Gastroesophageal sphincter (tissue), 4 donors: ENCODE results near the gene SLC4A2. TPM values are rescaled to one million over a fixed set of nuclear protein-coding genes. Genes with fewer than 3 reads are reported as not detected.

Experiments used
- ATAC-seq: fragments of 150-250 bp; one replicate; pipeline ENCODE4 v1.9.1; 2016; ENCODE audit warnings: mild to moderate bottlenecking, moderate library complexity
- H3K27ac ChIP-seq, 4 donors: fragments of 200-600 bp; sonication (generic) in 3 of 4; 1 replicate in 3 of 4; 2 replicates in 1 of 4; pipeline ENCODE4 v1.5.1; 2016 to 2019
- H3K27me3 ChIP-seq: fragments of 200-600 bp; sonication (generic); one replicate; pipeline ENCODE4 v1.5.1; 2019
- H3K36me3 ChIP-seq, 2 donors: fragments of 200-600 bp; sonication (generic); one replicate each; pipeline ENCODE4 v1.5.1; 2019; ENCODE audit warnings: control low read depth in 1 of 2
- H3K4me1 ChIP-seq, 3 donors: fragments of 200-600 bp; sonication (generic); 1 replicate in 2 of 3; 2 replicates in 1 of 3; pipeline ENCODE4 v1.5.1; 2016 to 2019; ENCODE audit warnings: control low read depth in 2 of 3
- H3K4me3 ChIP-seq, 2 donors: fragments of 200-600 bp; sonication (generic); one replicate each; pipeline ENCODE4 v1.5.1; 2019; ENCODE audit warnings: mild to moderate bottlenecking in 1 of 2, moderate library complexity in 1 of 2
- H3K9me3 ChIP-seq, 3 donors: fragments of 200-600 bp; sonication (generic); one replicate each; pipeline ENCODE4 v1.5.1; 2017 to 2019; ENCODE audit warnings: control low read depth in 2 of 3
- EP300 ChIP-seq: sonication (generic); formaldehyde crosslinking; IDR thresholded peaks from one replicate; pipeline ENCODE4 v1.6.1; 2017; ENCODE audit warnings: antibody characterized with exemption, mild to moderate bottlenecking
- POLR2A ChIP-seq, 2 donors: fragments of 450-650 bp; IDR thresholded peaks; one replicate each; pipeline ENCODE4 v1.6.1; 2017; ENCODE audit warnings: antibody characterized with exemption in 2 of 2, mild to moderate bottlenecking in 2 of 2, moderate library complexity in 1 of 2
- POLR2AphosphoS5 ChIP-seq: sonication (generic); formaldehyde crosslinking; IDR thresholded peaks from one replicate; pipeline ENCODE4 v1.6.1; 2017; ENCODE audit warnings: antibody characterized with exemption
- WGBS, 2 donors: methylation state at CpG; one replicate each; pipeline ENCODE4 v1.1.5; 2018; ENCODE audit warnings: low coverage in 1 of 2; 5-methylcytosine and 5-hydroxymethylcytosine counted together
- total RNA-seq, 4 donors: library from RNA; depleted of rRNA; stranded (reverse); fragments of >200 nt; gene quantifications; one replicate each; pipeline ENCODE4 v1.1.0, GENCODE V29; 2016
- TF ChIP-seq, protein P1 (sequence below), 4 experiments: fragments of 200-600 bp in 2 of 4; fragments of 450-650 bp in 2 of 4; sonication (generic) in 1 of 4; IDR thresholded peaks; one replicate each; pipeline ENCODE4 v1.5.1; 2017 to 2019; ENCODE audit warnings: antibody characterized with exemption in 4 of 4, mild to moderate bottlenecking in 2 of 4, moderate library complexity in 2 of 4

SLC4A2 gene
- total RNA-seq, 4 donors from 2014 or later = 77.8 to 152 (median 95.7) TPM

- Histone ChIP-seq H3K36me3 (peaks cover 0 to 88% of the 10 kb centered on the region in 2 donors), H3K27me3 (no peaks in the 10 kb centered on the region), H3K9me3 (no peaks in the 10 kb centered on the region), H3K4me3 (no peak overlapping the region), H3K4me1 (peaks cover 0 to 26% (median 3%) of the 10 kb centered on the region in 3 donors), H3K27ac (no peak overlapping the region)
- no peak for ATAC-seq
- WGBS, 2 donors = 40% methylated on average over 1 of the region's 17 CpGs; no CpG with 5 or more reads in 1 of the 2 donors
- TF ChIP-seq EP300 = no peak
- TF ChIP-seq POLR2AphosphoS5 = no peak
- TF ChIP-seq, protein P1, sequence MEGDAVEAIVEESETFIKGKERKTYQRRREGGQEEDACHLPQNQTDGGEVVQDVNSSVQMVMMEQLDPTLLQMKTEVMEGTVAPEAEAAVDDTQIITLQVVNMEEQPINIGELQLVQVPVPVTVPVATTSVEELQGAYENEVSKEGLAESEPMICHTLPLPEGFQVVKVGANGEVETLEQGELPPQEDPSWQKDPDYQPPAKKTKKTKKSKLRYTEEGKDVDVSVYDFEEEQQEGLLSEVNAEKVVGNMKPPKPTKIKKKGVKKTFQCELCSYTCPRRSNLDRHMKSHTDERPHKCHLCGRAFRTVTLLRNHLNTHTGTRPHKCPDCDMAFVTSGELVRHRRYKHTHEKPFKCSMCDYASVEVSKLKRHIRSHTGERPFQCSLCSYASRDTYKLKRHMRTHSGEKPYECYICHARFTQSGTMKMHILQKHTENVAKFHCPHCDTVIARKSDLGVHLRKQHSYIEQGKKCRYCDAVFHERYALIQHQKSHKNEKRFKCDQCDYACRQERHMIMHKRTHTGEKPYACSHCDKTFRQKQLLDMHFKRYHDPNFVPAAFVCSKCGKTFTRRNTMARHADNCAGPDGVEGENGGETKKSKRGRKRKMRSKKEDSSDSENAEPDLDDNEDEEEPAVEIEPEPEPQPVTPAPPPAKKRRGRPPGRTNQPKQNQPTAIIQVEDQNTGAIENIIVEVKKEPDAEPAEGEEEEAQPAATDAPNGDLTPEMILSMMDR (IDR thresholded peaks at IDR 0.05) = no peak
- TF ChIP-seq POLR2A (IDR thresholded peaks at IDR 0.05) = no peak
Measured at GRCh38 chr7:151073990-151074389, 14.6 kb downstream of the SLC4A2 start.

DNA sequence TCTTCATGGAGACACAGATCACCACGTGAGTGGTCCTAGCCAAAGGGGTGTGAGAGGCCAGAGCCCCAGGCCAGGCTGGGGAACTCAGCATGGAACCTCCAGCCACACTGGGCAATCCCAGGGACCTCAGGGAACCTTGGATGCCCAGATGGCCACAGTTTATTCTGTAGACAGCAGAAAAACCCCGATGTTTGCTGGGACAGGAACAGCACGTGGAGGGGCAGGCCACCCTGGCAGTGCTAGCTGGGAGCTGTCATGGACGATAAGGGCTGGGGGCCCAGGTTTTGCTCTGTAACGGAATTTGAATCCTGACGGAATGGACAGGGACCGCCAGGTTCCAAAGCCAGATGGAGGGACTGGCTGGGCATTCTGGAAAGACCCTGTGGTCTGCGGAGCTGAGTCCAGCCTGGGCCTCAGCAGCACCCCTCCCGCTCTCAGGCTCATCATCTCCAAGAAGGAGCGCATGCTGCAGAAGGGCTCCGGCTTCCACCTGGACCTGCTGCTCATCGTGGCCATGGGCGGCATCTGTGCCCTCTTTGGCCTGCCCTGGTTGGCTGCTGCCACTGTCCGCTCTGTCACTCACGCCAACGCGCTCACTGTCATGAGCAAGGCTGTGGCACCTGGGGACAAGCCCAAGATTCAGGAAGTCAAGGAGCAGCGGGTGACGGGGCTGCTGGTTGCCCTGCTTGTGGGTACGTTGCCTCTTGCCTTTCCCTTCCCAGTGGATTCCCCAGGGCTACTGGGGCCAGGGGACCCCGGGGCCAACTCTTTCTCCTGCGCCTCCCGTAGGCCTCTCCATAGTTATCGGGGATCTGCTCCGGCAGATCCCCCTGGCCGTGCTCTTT, 15.7 kb downstream of the SLC4A2 start:
- no peak overlapping the region for H3K27ac ChIP-seq
- no peak overlapping the region for H3K4me3 ChIP-seq
- no peaks in the 10 kb centered on the region for H3K27me3 ChIP-seq
- H3K36me3 ChIP-seq = peaks cover 0 to 78% of the 10 kb centered on the region in 2 donors
- H3K4me1 ChIP-seq = peaks cover 0 to 37% (median 12%) of the 10 kb centered on the region in 3 donors
- WGBS, 2 donors = 79 to 100% methylated on average over 1 to 4 of the region's 26 CpGs
- TF ChIP-seq, protein P1 (IDR thresholded peaks at IDR 0.05) = no peak
- TF ChIP-seq POLR2AphosphoS5 (no peak), EP300 (no peak), POLR2A (IDR thresholded peaks at IDR 0.05) (no peak)
- no peaks in the 10 kb centered on the region for H3K9me3 ChIP-seq
- ATAC-seq = no peak

DNA sequence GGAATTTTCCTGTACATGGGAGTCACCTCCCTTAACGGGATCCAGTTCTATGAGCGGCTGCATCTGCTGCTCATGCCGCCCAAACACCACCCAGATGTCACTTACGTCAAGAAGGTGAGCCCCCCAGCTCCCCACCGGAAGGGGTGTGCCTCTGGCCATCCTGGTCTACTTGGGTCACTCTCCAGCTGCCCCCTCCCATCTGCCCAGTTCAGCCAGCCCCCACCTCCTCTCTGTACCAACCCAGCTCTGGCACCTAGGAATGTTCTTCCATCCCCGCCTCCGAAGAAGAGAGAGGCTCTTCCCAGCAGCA, 16.2 kb downstream of the SLC4A2 start:
- H3K36me3 ChIP-seq = peaks cover 0 to 72% of the 10 kb centered on the region in 2 donors
- WGBS, 2 donors = 77% methylated on average over 4 of the region's 7 CpGs; no CpG with 5 or more reads in 1 of the 2 donors

GRCh38 chr7:151075978-151076426, 16.6 kb downstream of the SLC4A2 start:
- H3K36me3 ChIP-seq = peaks cover 0 to 68% of the 10 kb centered on the region in 2 donors

More for the DNA sequence above, 16.2 kb downstream of the SLC4A2 start:
- no peaks in the 10 kb centered on the region for H3K9me3 ChIP-seq
- H3K27ac ChIP-seq = no peak overlapping the region
- no peaks in the 10 kb centered on the region for H3K27me3 ChIP-seq
- H3K4me3 ChIP-seq = no peak overlapping the region
- peaks cover 0 to 38% (median 12%) of the 10 kb centered on the region in 3 donors for H3K4me1 ChIP-seq
- TF ChIP-seq, protein P1 (IDR thresholded peaks at IDR 0.05) = no peak
- TF ChIP-seq POLR2A (IDR thresholded peaks at IDR 0.05) (no peak), POLR2AphosphoS5 (no peak), EP300 (no peak)
- ATAC-seq = no peak

More at GRCh38 chr7:151075978-151076426, 16.6 kb downstream of the SLC4A2 start:
- TF ChIP-seq, protein P1 (IDR thresholded peaks at IDR 0.05) = no peak
- TF ChIP-seq POLR2AphosphoS5 (no peak), EP300 (no peak)
- no peak for ATAC-seq
- 75 to 85% methylated on average over 5 to 20 of the region's 22 CpGs for WGBS, 2 donors
- peaks cover 0 to 42% (median 14%) of the 10 kb centered on the region in 3 donors for H3K4me1 ChIP-seq
- no peak overlapping the region for H3K4me3 ChIP-seq
- no peak overlapping the region for H3K27ac ChIP-seq
- no peaks in the 10 kb centered on the region for H3K9me3 ChIP-seq
- no peaks in the 10 kb centered on the region for H3K27me3 ChIP-seq
